Osteocyte (in vitro differentiated cells): ENCODE data around the gene ORC1. TPM values are rescaled to one million over a fixed set of nuclear protein-coding genes. Genes with fewer than 3 reads are reported as not detected.

Experiments
- DNase-seq: peaks from one replicate; pipeline ENCODE4 v3.0.0; 2021; ENCODE audit warnings: mixed read lengths; ENCODE audit not compliant: unreplicated experiment; ENCODE audit errors: extremely low spot score
- H3K27ac Mint-ChIP-seq: one replicate; pipeline ENCODE4 v1.8.0; 2021; ENCODE audit warnings: mild to moderate bottlenecking, mixed read lengths; ENCODE audit not compliant: unreplicated experiment
- H3K27me3 Mint-ChIP-seq: one replicate; pipeline ENCODE4 v1.8.0; 2021; ENCODE audit warnings: mixed read lengths; ENCODE audit not compliant: unreplicated experiment
- H3K36me3 Mint-ChIP-seq: one replicate; pipeline ENCODE4 v1.8.0; 2021; ENCODE audit warnings: mixed read lengths; ENCODE audit not compliant: unreplicated experiment
- H3K4me1 Mint-ChIP-seq: one replicate; pipeline ENCODE4 v1.8.0; 2021; ENCODE audit warnings: mixed read lengths; ENCODE audit not compliant: unreplicated experiment
- H3K4me3 Mint-ChIP-seq: one replicate; pipeline ENCODE4 v1.8.0; 2021; ENCODE audit warnings: mild to moderate bottlenecking, moderate library complexity, mixed read lengths; ENCODE audit not compliant: unreplicated experiment
- H3K9me3 Mint-ChIP-seq: one replicate; pipeline ENCODE4 v1.8.0; 2021; ENCODE audit warnings: mixed read lengths; ENCODE audit not compliant: unreplicated experiment
- CTCF ChIP-seq: fragments of 200-600 bp; sonication (generic); IDR thresholded peaks from 2 replicates; pipeline ENCODE4 v1.5.0; 2021; ENCODE audit warnings: antibody characterized with exemption, mild to moderate bottlenecking, moderate library complexity
- total RNA-seq: library from RNA; stranded (reverse); gene quantifications from 2 replicates; pipeline ENCODE4 v1.2.1, GENCODE V29; 2021

Gene ORC1
- total RNA-seq, 1 donor from 2014 or later = 3.0 TPM

- Mint-ChIP-seq H3K9me3 (no peaks in the 10 kb centered on the region), H3K27me3 (no peaks in the 10 kb centered on the region), H3K4me3 (no peak overlapping the region), H3K36me3 (peaks cover 54% of the 10 kb centered on the region), H3K27ac (no peak overlapping the region), H3K4me1 (peaks cover 10% of the 10 kb centered on the region)
- no peak for TF ChIP-seq CTCF
- no peak for DNase-seq
These were observed 44.3 kb downstream of the ORC1 start for GRCh38 chr1:52359676-52360594.

GRCh38 chr1:52358851-52359497, 45.2 kb downstream of the ORC1 start:
- Mint-ChIP-seq H3K4me1 (peaks cover 2% of the 10 kb centered on the region), H3K9me3 (no peaks in the 10 kb centered on the region), H3K36me3 (peaks cover 58% of the 10 kb centered on the region), H3K4me3 (no peak overlapping the region), H3K27ac (no peak overlapping the region), H3K27me3 (no peaks in the 10 kb centered on the region)
- DNase-seq = no peak
- no peak for TF ChIP-seq CTCF

DNA sequence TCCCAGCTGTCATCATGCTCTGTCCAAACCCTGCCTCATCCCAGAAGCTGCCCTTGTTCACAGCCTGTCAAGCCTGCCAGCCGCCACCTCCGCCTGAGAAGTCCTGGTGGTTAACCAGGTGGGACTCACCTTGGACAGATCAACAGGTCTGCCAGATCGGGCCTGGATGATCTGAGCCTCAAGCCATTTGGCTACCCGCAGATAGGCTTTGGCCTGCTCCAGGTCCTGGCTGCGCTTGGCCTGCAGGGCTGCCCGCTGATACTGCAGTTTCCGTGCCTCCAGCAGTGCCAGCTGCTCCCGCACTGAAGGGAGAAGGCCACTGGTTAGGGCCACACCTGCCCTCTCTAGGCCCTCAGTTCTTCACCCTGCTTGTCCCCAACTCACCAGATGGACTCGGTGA, 46.8 kb downstream of the ORC1 start:
- no peak overlapping the region for H3K4me3 Mint-ChIP-seq
- no peak for DNase-seq
- no peak for TF ChIP-seq CTCF
- no peaks in the 10 kb centered on the region for H3K27me3 Mint-ChIP-seq
- H3K36me3 Mint-ChIP-seq = peaks cover 72% of the 10 kb centered on the region
- H3K9me3 Mint-ChIP-seq = no peaks in the 10 kb centered on the region
- no peaks in the 10 kb centered on the region for H3K4me1 Mint-ChIP-seq
- peak overlapping the region; percentile 2 for H3K27ac Mint-ChIP-seq

DNA sequence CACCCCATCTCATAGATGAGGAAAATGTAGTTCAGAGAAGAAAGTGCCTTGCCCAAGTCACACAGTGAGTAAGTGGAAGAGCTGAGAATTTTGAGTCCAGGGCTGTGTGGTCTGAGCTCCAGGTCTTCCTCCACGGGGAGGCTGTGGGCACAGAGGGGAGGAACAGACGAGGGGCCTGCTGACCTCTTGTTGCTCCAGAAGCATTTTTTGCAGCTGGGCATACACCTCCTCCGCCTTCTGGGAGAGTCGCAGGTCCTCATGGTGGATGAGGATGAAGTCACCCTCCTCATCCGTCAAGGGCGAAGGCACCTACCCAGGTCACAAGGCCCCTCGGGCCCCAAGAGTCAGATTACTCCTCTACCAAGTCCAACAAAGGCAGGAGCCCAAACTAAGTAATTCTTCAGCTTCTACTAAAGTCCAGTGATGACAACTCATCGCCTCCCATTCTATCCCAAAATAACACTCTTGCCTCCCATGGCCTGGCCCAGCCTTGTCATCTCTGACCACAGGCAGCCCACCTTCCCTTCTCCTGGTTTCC, 47.3 kb downstream of the ORC1 start:
- peak overlapping the region; percentile 2 for H3K27ac Mint-ChIP-seq
- TF ChIP-seq CTCF = no peak
- no peak overlapping the region for H3K4me3 Mint-ChIP-seq
- H3K36me3 Mint-ChIP-seq = peaks cover 71% of the 10 kb centered on the region
- H3K27me3 Mint-ChIP-seq = no peaks in the 10 kb centered on the region
- no peaks in the 10 kb centered on the region for H3K4me1 Mint-ChIP-seq
- no peaks in the 10 kb centered on the region for H3K9me3 Mint-ChIP-seq
- no peak for DNase-seq
